GM12878 (cell line): ENCODE results near the gene BLOC1S3. TPM values are rescaled to one million over a fixed set of nuclear protein-coding genes. Genes with fewer than 3 reads are reported as not detected.

Experiments
- ATAC-seq: fragments of 200-7000 bp; cut with Tn5 transposase; 3 replicates; pipeline ENCODE4 v1.9.1; 2020; ENCODE audit warnings: mild to moderate bottlenecking, moderate library complexity
- BruUV-seq: library from RNA; stranded (reverse); fragments of 400-500 nt; replicated peaks from 2 replicates; lab custom pipeline; 2021; lab: Mats Ljungman, UMichigan
- CTCF ChIA-PET: fragments of 300-600 bp; sonication (Branson Sonifier 250); formaldehyde crosslinking; extraction: SDS; loops from one replicate; lab custom pipeline; 2021; ENCODE audit warnings: inconsistent platforms; lab: Yijun Ruan, JAX
- POLR2A ChIA-PET: fragments of 350-600 bp; formaldehyde crosslinking; extraction: SDS; loops from one replicate; lab custom pipeline; 2021; ENCODE audit warnings: inconsistent platforms; lab: Charles Lee
- RAD21 ChIA-PET: fragments of 300-600 bp; sonication (Branson Sonifier 250); formaldehyde crosslinking; loops from one replicate; lab custom pipeline; 2023; ENCODE audit warnings: antibody characterized with exemption; ENCODE audit not compliant: unreplicated experiment; lab: Charles Lee
- SMC1A ChIA-PET: fragments of 300-600 bp; sonication (Branson Sonifier 250); formaldehyde crosslinking; loops from one replicate; lab custom pipeline; 2023; ENCODE audit not compliant: unreplicated experiment, uncharacterized antibody; lab: Charles Lee
- DNase-seq: peaks from one replicate; pipeline ENCODE4 v3.0.0-alpha.2; 2011; ENCODE audit warnings: low read depth, low spot score
- FAIRE-seq: peaks from 3 replicates; lab custom pipeline; 2011; peaks lifted over from hg19 to GRCh38; lab: Jason Lieb, UNC
- H2AFZ ChIP-seq: 2 replicates; pipeline ENCODE4 v1.6.0; 2011; ENCODE audit warnings: low read depth, low read length, control low read depth; ENCODE audit not compliant: control insufficient read depth
- H3K27ac ChIP-seq: 2 replicates; pipeline ENCODE4 v1.5.1; 2011; ENCODE audit warnings: control low read depth; ENCODE audit not compliant: control insufficient read depth, insufficient read depth
- H3K27me3 ChIP-seq, 2 experiments: replicated peaks in 1 of 2; 2 replicates each; pipeline versions ENCODE4 v1.6.0 to v1.6.1; 2011; ENCODE audit warnings: low read length in 1 of 2; ENCODE audit not compliant: control insufficient read depth in 2 of 2, insufficient read depth in 2 of 2
- H3K36me3 ChIP-seq, 2 experiments: 2 replicates each; pipeline ENCODE4 v1.5.1; 2011; ENCODE audit warnings: low read length in 1 of 2; ENCODE audit not compliant: control insufficient read depth in 2 of 2, insufficient read depth in 2 of 2
- H3K4me1 ChIP-seq: 2 replicates; pipeline ENCODE4 v1.6.1; 2011; ENCODE audit warnings: mild to moderate bottlenecking, low read length, moderate library complexity, mixed read lengths; ENCODE audit not compliant: control insufficient read depth, insufficient read depth
- H3K4me2 ChIP-seq: 2 replicates; pipeline ENCODE4 v1.6.0; 2011; ENCODE audit warnings: control low read depth; ENCODE audit not compliant: control insufficient read depth, insufficient read depth
- H3K4me3 ChIP-seq: fragments of 200-600 bp; sonication (generic); 2 replicates; pipeline ENCODE4 v1.5.1; 2016
- H3K79me2 ChIP-seq: 2 replicates; pipeline ENCODE4 v1.6.0; 2011; ENCODE audit warnings: low read length; ENCODE audit not compliant: control insufficient read depth, insufficient read depth
- H3K9ac ChIP-seq: 2 replicates; pipeline ENCODE4 v1.8.0; 2011; ENCODE audit warnings: low read length, control low read depth, mixed read lengths; ENCODE audit not compliant: control insufficient read depth, insufficient read depth
- H3K9me3 ChIP-seq: replicated peaks from 3 replicates; pipeline ENCODE4 v1.5.1; 2011; ENCODE audit warnings: mild to moderate bottlenecking, low read length; ENCODE audit not compliant: control insufficient read depth, insufficient read depth
- H4K20me1 ChIP-seq: 2 replicates; pipeline ENCODE4 v1.6.0; 2011; ENCODE audit not compliant: control insufficient read depth, insufficient read depth
- BRCA1 ChIP-seq: IDR thresholded peaks from 2 replicates; pipeline ENCODE4 v1.6.1; 2011; ENCODE audit warnings: low read depth, low read length, improper control_type of control experiment
- CHD2 ChIP-seq: IDR thresholded peaks from 2 replicates; pipeline ENCODE4 v1.6.1; 2011; ENCODE audit warnings: low read depth, low read length, improper control_type of control experiment, borderline replicate concordance
- CTCF ChIP-seq, 3 experiments: IDR thresholded peaks in 2 of 3; conservative IDR thresholded peaks in 1 of 3; 2 replicates each; pipeline ENCODE4 v1.5.1; 2011; ENCODE audit warnings: low read depth in 3 of 3, low read length in 3 of 3, mild to moderate bottlenecking in 3 of 3, control low read depth in 2 of 3, moderate library complexity in 2 of 3, inconsistent platforms in 1 of 3, mixed read lengths in 1 of 3; ENCODE audit not compliant: control insufficient read depth in 2 of 3, insufficient read depth in 1 of 3; ENCODE audit errors: extremely low read depth in 1 of 3
- ELK1 ChIP-seq: IDR thresholded peaks from 2 replicates; pipeline ENCODE4 v1.6.1; 2012; ENCODE audit warnings: low read depth, low read length, improper control_type of control experiment
- HSF1 ChIP-seq: fragments of 150-350 bp; IDR thresholded peaks from 2 replicates; pipeline ENCODE4 v1.6.1; 2014; ENCODE audit warnings: mild to moderate bottlenecking, low read depth, low read length
- KDM1A ChIP-seq: fragments of 200-600 bp; sonication (generic); IDR thresholded peaks from 2 replicates; pipeline ENCODE4 v1.6.1; 2016; ENCODE audit warnings: borderline replicate concordance
- NR2C2 ChIP-seq: IDR thresholded peaks from 2 replicates; pipeline ENCODE4 v1.6.1; 2011; ENCODE audit warnings: borderline replicate concordance, low read depth; ENCODE audit not compliant: control insufficient read depth, insufficient read length
- PBX3 ChIP-seq: IDR thresholded peaks from 2 replicates; pipeline ENCODE4 v1.6.1; 2011; ENCODE audit warnings: mild to moderate bottlenecking, low read depth, low read length, moderate library complexity; ENCODE audit not compliant: insufficient replicate concordance
- POLR2AphosphoS2 ChIP-seq: IDR thresholded peaks from 2 replicates; pipeline ENCODE4 v1.6.1; 2011; ENCODE audit warnings: low read depth, mild to moderate bottlenecking, low read length, improper control_type of control experiment, moderate library complexity
- SKIL ChIP-seq: fragments of 450-650 bp; IDR thresholded peaks from 2 replicates; pipeline ENCODE4 v1.6.1; 2017; ENCODE audit warnings: mild to moderate bottlenecking, low read depth, inconsistent platforms; ENCODE audit not compliant: poor library complexity, severe bottlenecking
- SREBF1 ChIP-seq: IDR thresholded peaks from 2 replicates; pipeline ENCODE4 v1.6.1; 2012; ENCODE audit warnings: mild to moderate bottlenecking, low read length
- SUPT20H ChIP-seq: IDR thresholded peaks from 2 replicates; pipeline ENCODE4 v1.6.1; 2011; ENCODE audit warnings: low read depth, mild to moderate bottlenecking, low read length, moderate library complexity, borderline replicate concordance; ENCODE audit not compliant: control insufficient read depth
- TCF3 ChIP-seq: IDR thresholded peaks from 2 replicates; pipeline ENCODE4 v1.6.1; 2012; ENCODE audit warnings: low read depth, mild to moderate bottlenecking, low read length, borderline replicate concordance; ENCODE audit not compliant: insufficient read depth
- YBX1 ChIP-seq: fragments of 450-650 bp; IDR thresholded peaks from 2 replicates; pipeline ENCODE4 v1.6.1; 2016; ENCODE audit warnings: antibody characterized with exemption
- ZBED1 ChIP-seq: IDR thresholded peaks from 2 replicates; pipeline ENCODE4 v1.6.1; 2016; ENCODE audit warnings: borderline replicate concordance
- WGBS: methylation state at CpG from one replicate; pipeline ENCODE4 v1.1.6; 2016; ENCODE audit warnings: low lambda C conversion rate; ENCODE audit not compliant: insufficient replicate concordance, insufficient coverage; ENCODE audit errors: missing lambda C conversion rate; 5-methylcytosine and 5-hydroxymethylcytosine counted together
- in situ Hi-C: fragments of 300-500 bp; cut with MboI; formaldehyde crosslinking; loops from 9 replicates; pipeline ENCODE4 v1.14.3; 2018; ENCODE audit warnings: mixed read lengths
- intact Hi-C: fragments of 100-400 bp; cut with micrococcal nuclease; formaldehyde crosslinking; loops from one replicate; pipeline ENCODE4 v1.14.2; 2022; ENCODE audit not compliant: unreplicated experiment
- polyA plus RNA-seq, 11 experiments: library from polyadenylated mRNA; depleted of rRNA in 4 of 11; unstranded in 6 of 11; stranded (reverse) in 5 of 11; fragments of >200 nt; fragmentation: Nextera tagmentation in 4 of 11; fragmentation: Illumina TruSeq in 1 of 11; extraction: Ambion mirVana in 4 of 11; extraction: Trizol in 1 of 11; gene quantifications; 1 replicate in 1 of 11; 2 replicates in 10 of 11; pipeline versions ENCODE4 v1.2.1 to v1.2.3, GENCODE V29; 2011 to 2016; ENCODE audit warnings: inconsistent platforms in 2 of 11, missing spikeins in 2 of 11, low read depth in 1 of 11
- total RNA-seq, 4 experiments: library from RNA; depleted of rRNA in 3 of 4; stranded (reverse); fragments of >200 nt in 3 of 4; fragmentation: Illumina TruSeq in 1 of 4; extraction: Trizol in 1 of 4; gene quantifications; 2 replicates each; pipeline versions ENCODE4 v1.2.1 to v1.2.3, GENCODE V29; 2013 to 2021

The BLOC1S3 gene
- total and polyA plus RNA-seq, 10 of the 15 experiments (the other 5 are each of a cell fraction or from before 2014, with no cell fraction given), result 3.6 to 18.3 (median 10.4) TPM

- TF ChIP-seq ZBED1 (no peak), PBX3 (no peak)
These were observed 38.5 kb upstream of the BLOC1S3 start (continued) for GRCh38 chr19:45140144-45140503.

GRCh38 chr19:45140533-45140932, 38.1 kb upstream of the BLOC1S3 start:
- H3K9me3 ChIP-seq, result no peaks in the 10 kb centered on the region
- H3K27ac ChIP-seq, result no peak overlapping the region
- in situ Hi-C loops, result no loop called here
- peaks cover 20% of the 10 kb centered on the region for H3K79me2 ChIP-seq
- no peak overlapping the region for H3K4me3 ChIP-seq
- intact Hi-C loops, result no loop called here
- H3K27me3 ChIP-seq, result no peaks in the 10 kb centered on the region
- FAIRE-seq (no peak), ATAC-seq (no peak), DNase-seq (no peak)
- H4K20me1 ChIP-seq, result no peaks in the 10 kb centered on the region
- peaks cover 30% of the 10 kb centered on the region for H3K4me1 ChIP-seq
- no peak overlapping the region for H3K9ac ChIP-seq
- WGBS, result 88% methylated on average over 11 of the region's 11 CpGs
- POLR2A ChIA-PET, result interaction anchor here (0.8 kb wide), 1 partner anchor 26 kb away, joined by 3 read pairs; no protein-coding TSS in a partner anchor
- BruUV-seq, result no TSS peak
- SMC1A ChIA-PET, result no interaction called here
- no peak overlapping the region for H3K4me2 ChIP-seq
- no peak overlapping the region for H2AFZ ChIP-seq
- RAD21 ChIA-PET, result interaction anchor here (0.5 kb wide), 1 partner anchor 229 kb away, joined by 3 read pairs; no protein-coding TSS in a partner anchor
- CTCF ChIA-PET, result no interaction called here
- H3K36me3 ChIP-seq, result peaks cover 0 to 26% of the 10 kb centered on the region in 2 experiments; a peak in 3 of 4 replicates
- TF ChIP-seq KDM1A (no peak), SREBF1 (no peak), SKIL (no peak), TCF3 (no peak), CHD2 (no peak), SUPT20H (no peak), BRCA1 (no peak), HSF1 (no peak), POLR2AphosphoS2 (no peak), YBX1 (no peak), ELK1 (no peak), CTCF (IDR thresholded peaks at IDR 0.05 in 2 of 3, conservative IDR thresholded peaks at IDR 0.05 in 1 of 3; ENCODE audit: control insufficient read depth in 2 of 3, extremely low read depth in 1 of 3, insufficient read depth in 1 of 3, low read depth in 3 of 3, low read length in 3 of 3) (no peak), NR2C2 (no peak)
